Midbrain (tissue), 1 donor: ENCODE data around the gene POLR2H.

ENCODE experiments used
- DNase-seq: peaks from one replicate; lab custom pipeline; 2025; lab: John Stamatoyannopoulos, UW

Gene POLR2H

GRCh38 chr3:184352149-184352785 lies 9.2 kb upstream of the POLR2H start:
- DNase-seq = no peak

GRCh38 chr3:184352897-184353545 lies 8.5 kb upstream of the POLR2H start:
- DNase-seq = no peak

GRCh38 chr3:184353546-184353941 lies 8.0 kb upstream of the POLR2H start:
- no peak for DNase-seq

GRCh38 chr3:184354121-184354728 lies 7.3 kb upstream of the POLR2H start:
- DNase-seq = peak; percentile 15

GRCh38 chr3:184354754-184355153 lies 6.8 kb upstream of the POLR2H start:
- DNase-seq = no peak

- DNase-seq = no peak
These were observed 6.1 kb upstream of the POLR2H start for GRCh38 chr3:184355261-184356040.

- DNase-seq = no peak
These were observed 4.0 kb upstream of the POLR2H start for GRCh38 chr3:184357248-184358123.

GRCh38 chr3:184358124-184358767 lies 3.3 kb upstream of the POLR2H start:
- no peak for DNase-seq

GRCh38 chr3:184358921-184359350 lies 2.6 kb upstream of the POLR2H start:
- DNase-seq = no peak

GRCh38 chr3:184359610-184360009 lies 1.9 kb upstream of the POLR2H start:
- peak; percentile 69 for DNase-seq

GRCh38 chr3:184360070-184360928 lies 1.2 kb upstream of the POLR2H start:
- DNase-seq = peak; percentile 57

GRCh38 chr3:184360929-184361531 lies 480 bp upstream of the POLR2H start:
- DNase-seq = no peak

- DNase-seq = peak; percentile 76
These were observed 590 bp downstream of the POLR2H start for GRCh38 chr3:184361932-184362667.

- peak; percentile 94 for DNase-seq
These were observed 1.4 kb downstream of the POLR2H start for GRCh38 chr3:184362668-184363546.

GRCh38 chr3:184366619-184367289 lies 5.2 kb downstream of the POLR2H start:
- DNase-seq = no peak

- no peak for DNase-seq
These were observed 6.6 kb downstream of the POLR2H start for GRCh38 chr3:184368116-184368515.

- peak; percentile 63 for DNase-seq
These were observed 7.2 kb downstream of the POLR2H start for GRCh38 chr3:184368586-184369183.
